Muscle of leg (tissue), 11 donors: ENCODE data around the gene EFHC1. TPM values are rescaled to one million over a fixed set of nuclear protein-coding genes. Genes with fewer than 3 reads are reported as not detected.
A peak's percentile ranks its signal among the peaks of the same experiment; 100 is the strongest.

ENCODE experiments used
- DNase-seq: peaks from one replicate; pipeline ENCODE4 v3.0.0; 2013
- H3K27ac ChIP-seq: one replicate; pipeline ENCODE4 v1.5.1; 2013; ENCODE audit warnings: mild to moderate bottlenecking, low read length, control low read depth
- H3K27me3 ChIP-seq: one replicate; pipeline ENCODE4 v1.6.1; 2013; ENCODE audit warnings: low read length; ENCODE audit not compliant: control insufficient read depth, insufficient read depth
- H3K36me3 ChIP-seq: one replicate; pipeline ENCODE4 v1.6.1; 2013; ENCODE audit warnings: low read length; ENCODE audit not compliant: control insufficient read depth, insufficient read depth
- H3K4me1 ChIP-seq: one replicate; pipeline ENCODE4 v1.6.1; 2013; ENCODE audit warnings: low read length; ENCODE audit not compliant: control insufficient read depth, insufficient read depth
- H3K4me3 ChIP-seq: one replicate; pipeline ENCODE4 v1.5.1; 2013; ENCODE audit warnings: low read length, control low read depth
- H3K9me3 ChIP-seq: replicated peaks from 2 replicates; pipeline ENCODE4 v1.6.1; 2013; ENCODE audit warnings: low read depth, low read length; ENCODE audit not compliant: control insufficient read depth
- WGBS: methylation state at CpG from one replicate; pipeline ENCODE4 v1.1.5; 2013; ENCODE audit warnings: missing lambda C conversion rate; ENCODE audit not compliant: insufficient coverage; 5-methylcytosine and 5-hydroxymethylcytosine counted together
- polyA plus RNA-seq, 8 donors: library from polyadenylated mRNA; unstranded; fragments of 120-200 nt; gene quantifications; one replicate each; pipeline versions ENCODE4 v1.2.1 to v1.2.3, GENCODE V29; 2013; ENCODE audit warnings: inconsistent platforms in 1 of 8, low replicate concordance in 1 of 8; ENCODE audit not compliant: insufficient read length in 8 of 8, insufficient read depth in 1 of 8
- total RNA-seq: library from RNA; stranded (reverse); fragments of 120-200 nt; gene quantifications from one replicate; pipeline ENCODE4 v1.2.4, GENCODE V29; 2013

Gene EFHC1
- total and polyA plus RNA-seq, 9 donors, result 16.9 to 25.7 (median 18.4) TPM

DNA sequence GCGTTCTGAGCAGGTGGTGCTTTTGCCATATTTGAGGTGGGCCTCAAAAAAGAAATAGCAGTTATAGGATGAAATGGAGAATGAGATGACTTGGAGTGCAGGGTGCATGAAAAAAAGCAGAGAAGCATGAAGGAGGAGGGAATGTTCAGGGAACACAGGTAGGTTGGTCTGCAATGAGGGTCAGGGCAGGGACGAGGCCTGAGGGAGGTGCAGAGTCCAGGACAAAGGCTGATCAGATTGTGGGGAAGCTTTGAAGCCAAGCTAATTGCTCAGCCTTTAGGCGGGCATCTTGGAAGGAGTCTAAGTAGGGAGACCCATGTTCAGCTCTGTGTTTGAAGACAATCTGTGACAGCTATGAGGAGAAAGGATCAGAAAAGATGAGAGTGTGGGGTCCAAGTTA is 144.7 kb downstream of the EFHC1 start:
- H3K4me3 ChIP-seq, result no peak overlapping the region
- H3K4me1 ChIP-seq, result peaks cover 35% of the 10 kb centered on the region
- no peak overlapping the region for H3K27ac ChIP-seq
- H3K36me3 ChIP-seq, result peaks cover 2% of the 10 kb centered on the region
- no peaks in the 10 kb centered on the region for H3K9me3 ChIP-seq
- no peaks in the 10 kb centered on the region for H3K27me3 ChIP-seq
- 97% methylated on average over 3 of the region's 3 CpGs for WGBS
- DNase-seq, result no peak

DNA sequence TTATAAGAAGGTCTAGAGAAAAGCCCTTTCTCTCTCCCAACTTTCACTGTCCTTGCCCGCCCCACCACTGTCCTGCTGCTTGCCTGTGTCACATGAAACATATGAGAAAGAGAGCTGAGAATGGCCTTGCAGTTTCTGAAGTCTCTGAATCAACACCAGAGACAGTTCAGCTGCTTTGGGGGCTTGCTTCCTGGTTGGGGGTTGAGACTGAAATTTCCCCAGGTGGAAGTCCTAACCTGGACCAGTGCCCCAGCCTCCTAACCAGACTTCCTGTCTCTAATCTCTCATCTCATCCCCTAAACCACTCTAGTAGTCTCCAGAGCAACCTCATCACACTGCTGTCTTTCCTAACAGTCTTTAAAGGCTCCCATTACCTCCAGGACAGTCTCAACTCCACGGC is 146.1 kb downstream of the EFHC1 start:
- no peaks in the 10 kb centered on the region for H3K27me3 ChIP-seq
- no peaks in the 10 kb centered on the region for H3K9me3 ChIP-seq
- 17% methylated on average over 1 of the region's 2 CpGs for WGBS
- H3K27ac ChIP-seq, result peak overlapping the region; percentile 63
- peaks cover 2% of the 10 kb centered on the region for H3K36me3 ChIP-seq
- H3K4me3 ChIP-seq, result no peak overlapping the region
- peaks cover 47% of the 10 kb centered on the region for H3K4me1 ChIP-seq
- no peak for DNase-seq

DNA sequence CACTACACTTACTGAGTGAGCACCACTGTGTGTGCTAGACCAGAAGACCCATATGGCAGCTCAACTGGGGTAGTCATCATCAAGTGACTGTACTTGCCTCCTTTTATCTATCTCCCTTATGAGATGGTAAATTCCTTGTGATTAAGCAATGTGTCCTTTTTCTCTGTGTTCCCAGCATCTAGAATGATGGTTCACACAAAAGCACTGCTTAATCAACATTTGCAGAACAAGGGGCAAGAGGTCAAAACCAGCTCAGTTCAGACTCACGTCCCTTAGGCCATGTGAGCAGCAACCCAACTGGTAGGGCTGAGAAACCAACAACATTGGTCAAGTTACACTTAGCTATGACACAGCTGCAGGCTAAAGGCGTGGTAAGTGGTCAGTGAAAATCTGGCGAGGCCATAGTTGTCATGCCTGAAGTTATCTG is 146.7 kb downstream of the EFHC1 start:
- WGBS, result 76% methylated on average over 3 of the region's 3 CpGs
- Histone ChIP-seq H3K27me3 (no peaks in the 10 kb centered on the region), H3K27ac (peak overlapping the region; percentile 63), H3K9me3 (no peaks in the 10 kb centered on the region), H3K4me3 (no peak overlapping the region), H3K4me1 (peaks cover 53% of the 10 kb centered on the region), H3K36me3 (peaks cover 2% of the 10 kb centered on the region)
- peak; percentile 51 for DNase-seq

DNA sequence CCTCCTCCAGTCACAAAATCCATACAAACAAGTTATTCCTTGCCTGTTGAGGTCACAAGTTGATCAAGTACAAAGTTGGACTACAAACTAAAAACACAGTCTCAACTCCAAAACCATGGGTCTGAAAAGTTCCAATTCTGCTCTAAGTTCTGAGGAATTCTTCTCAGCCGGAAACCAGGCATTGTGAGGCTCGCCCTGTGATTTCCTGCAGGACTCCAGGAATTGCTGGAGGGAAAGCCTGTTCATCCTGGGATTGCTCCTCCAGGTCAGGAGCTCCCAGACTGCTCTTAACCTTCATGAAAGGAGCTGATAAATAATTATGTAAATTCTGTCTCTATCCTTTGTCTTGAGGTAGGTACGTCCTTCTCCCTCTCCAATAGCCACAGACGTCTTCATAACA is 148.2 kb downstream of the EFHC1 start:
- no peaks in the 10 kb centered on the region for H3K9me3 ChIP-seq
- WGBS, result no CpG with 5 or more reads among the region's 4 CpGs
- H3K4me3 ChIP-seq, result no peak overlapping the region
- H3K4me1 ChIP-seq, result peaks cover 60% of the 10 kb centered on the region
- H3K27me3 ChIP-seq, result no peaks in the 10 kb centered on the region
- DNase-seq, result peak; percentile 39
- peak overlapping the region; percentile 54 for H3K27ac ChIP-seq
- H3K36me3 ChIP-seq, result peaks cover 2% of the 10 kb centered on the region

DNA sequence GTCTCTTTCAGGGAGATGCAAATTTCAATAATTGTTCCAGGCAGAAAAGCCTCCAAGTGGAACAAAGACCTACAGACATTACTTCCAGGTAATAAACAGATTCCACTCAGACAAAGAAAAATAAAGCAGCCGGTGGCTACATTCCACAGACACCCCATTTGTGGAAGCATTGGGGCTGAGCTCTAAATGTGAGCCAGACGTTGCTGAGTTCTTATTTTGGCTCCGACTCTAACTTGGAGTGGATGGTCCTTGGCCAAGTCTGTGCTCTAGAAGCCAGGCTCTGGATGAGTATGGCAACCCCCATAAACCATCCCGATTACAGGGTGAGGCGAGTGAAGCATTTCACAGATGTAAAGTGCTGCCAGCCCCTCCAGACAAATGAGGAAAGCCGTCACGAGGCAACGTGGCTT is 150.2 kb downstream of the EFHC1 start:
- peak overlapping the region; percentile 63 for H3K27ac ChIP-seq
- H3K27me3 ChIP-seq, result no peaks in the 10 kb centered on the region
- DNase-seq, result peak; percentile 90
- no peaks in the 10 kb centered on the region for H3K9me3 ChIP-seq
- H3K36me3 ChIP-seq, result peaks cover 2% of the 10 kb centered on the region
- no peak overlapping the region for H3K4me3 ChIP-seq
- WGBS, result 12% methylated on average over 6 of the region's 8 CpGs
- peaks cover 77% of the 10 kb centered on the region for H3K4me1 ChIP-seq

DNA sequence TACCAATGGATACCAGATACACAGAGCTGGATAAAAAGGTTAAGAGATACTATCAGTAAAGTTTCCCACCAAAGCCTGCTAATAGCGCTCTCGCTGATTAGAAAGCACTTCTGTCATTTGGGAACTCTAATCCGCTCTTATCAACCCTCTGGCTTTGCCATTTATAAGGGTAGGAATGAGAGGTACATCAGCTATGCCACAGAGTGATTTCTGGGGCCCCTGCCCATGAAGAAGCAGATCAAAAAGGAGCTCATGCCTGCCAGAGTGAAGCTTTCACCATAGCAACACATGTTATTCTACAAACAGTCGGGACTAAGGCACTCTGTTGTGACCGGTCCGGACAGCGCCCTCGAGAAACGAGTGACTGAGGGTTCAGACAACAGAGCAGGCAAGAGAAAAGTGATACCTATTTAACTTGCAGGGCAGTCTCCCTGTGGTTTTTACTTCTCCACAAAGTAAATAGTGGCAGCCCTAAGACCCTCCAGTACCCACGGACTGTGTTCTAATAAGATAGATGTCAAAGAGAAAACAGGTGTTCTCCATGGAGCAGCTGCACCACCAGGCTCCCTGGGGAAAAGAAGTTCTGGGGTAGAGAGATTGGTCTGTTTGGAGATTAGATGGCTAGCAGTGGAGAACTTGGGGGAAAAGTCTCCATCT is 151.1 kb downstream of the EFHC1 start:
- WGBS, result 13% methylated on average over 3 of the region's 10 CpGs
- DNase-seq, result peak; percentile 69
- Histone ChIP-seq H3K27me3 (no peaks in the 10 kb centered on the region), H3K9me3 (no peaks in the 10 kb centered on the region), H3K4me1 (peaks cover 83% of the 10 kb centered on the region), H3K4me3 (no peak overlapping the region), H3K36me3 (peaks cover 2% of the 10 kb centered on the region), H3K27ac (peak overlapping the region; percentile 63)

GRCh38 chr6:52572536-52572935 is 152.4 kb downstream of the EFHC1 start:
- 96% methylated on average over 3 of the region's 4 CpGs for WGBS
- H3K36me3 ChIP-seq, result no peaks in the 10 kb centered on the region
- H3K4me1 ChIP-seq, result peaks cover 76% of the 10 kb centered on the region
- no peaks in the 10 kb centered on the region for H3K27me3 ChIP-seq
- no peak overlapping the region for H3K4me3 ChIP-seq
- DNase-seq, result no peak
- no peaks in the 10 kb centered on the region for H3K9me3 ChIP-seq
- H3K27ac ChIP-seq, result peak overlapping the region; percentile 71

DNA sequence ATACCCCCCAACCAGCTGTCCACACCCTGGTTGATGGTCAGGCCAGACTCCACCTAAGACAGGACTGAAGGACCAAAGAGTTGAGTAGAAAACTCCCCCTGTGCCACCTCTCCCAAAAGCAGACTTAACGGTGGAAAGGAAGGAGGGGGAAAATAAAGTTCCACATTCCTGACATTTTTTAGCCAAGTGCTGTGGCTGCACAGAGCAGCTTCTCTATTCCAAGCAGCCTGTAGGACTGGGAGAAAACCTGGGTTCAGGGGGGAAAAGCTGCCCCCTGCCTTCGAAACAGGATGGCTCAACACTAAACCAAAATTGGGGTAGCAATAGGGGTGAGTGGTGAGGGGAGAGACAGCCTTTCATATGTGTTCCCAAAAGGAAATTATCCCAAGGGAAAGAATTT is 153.2 kb downstream of the EFHC1 start:
- Histone ChIP-seq H3K9me3 (no peaks in the 10 kb centered on the region), H3K36me3 (no peaks in the 10 kb centered on the region), H3K4me1 (peaks cover 71% of the 10 kb centered on the region), H3K27ac (peak overlapping the region; percentile 71), H3K27me3 (no peaks in the 10 kb centered on the region), H3K4me3 (no peak overlapping the region)
- peak; percentile 67 for DNase-seq
- WGBS, result no CpG with 5 or more reads among the region's 2 CpGs

Other genes with a start within 250 kb of the EFHC1 start
- gene IL17A, start 234.0 kb upstream of the EFHC1 start, total RNA-seq, result not detected
- gene IL17A, start 234.0 kb upstream of the EFHC1 start, polyA plus RNA-seq, result not detected
- not detected for gene IL17F, start 175.8 kb upstream of the EFHC1 start, total RNA-seq
- gene IL17F, start 175.8 kb upstream of the EFHC1 start, polyA plus RNA-seq, result not detected
- gene MCM3, start 135.6 kb upstream of the EFHC1 start, total RNA-seq, result 46.5 TPM
- gene MCM3, start 135.6 kb upstream of the EFHC1 start, polyA plus RNA-seq, result 10 to 100 TPM; 39.1 to 61.1 (median 49.8) TPM
- gene PAQR8, start 58.2 kb upstream of the EFHC1 start, total RNA-seq, result 4.7 TPM
- 1 to 10 TPM; 5.1 to 9.8 (median 6.8) TPM for gene PAQR8, start 58.2 kb upstream of the EFHC1 start, polyA plus RNA-seq
- 20.3 TPM for gene TRAM2, start 156.7 kb downstream of the EFHC1 start, total RNA-seq
- gene TRAM2, start 156.7 kb downstream of the EFHC1 start, polyA plus RNA-seq, result 10 to 100 TPM; 15.8 to 32.7 (median 21.7) TPM